Gastrocnemius medialis (tissue), 4 donors: ENCODE results near the gene ORC3.

Experiments
- CTCF ChIP-seq, 5 experiments: fragments of 450-650 bp in 3 of 5; fragments of 200-600 bp in 2 of 5; sonication (generic) in 2 of 5; IDR thresholded peaks in 4 of 5; conservative IDR thresholded peaks in 1 of 5; 1 replicate in 4 of 5; 2 replicates in 1 of 5; pipeline ENCODE4 v1.5.1; 2016 to 2019; ENCODE audit warnings: antibody characterized with exemption in 5 of 5, mild to moderate bottlenecking in 3 of 5, moderate library complexity in 3 of 5
- POLR2A ChIP-seq, 2 donors: fragments of 450-650 bp; IDR thresholded peaks; one replicate each; pipeline ENCODE4 v1.6.1; 2017; ENCODE audit warnings: antibody characterized with exemption in 2 of 2, mild to moderate bottlenecking in 2 of 2, moderate library complexity in 2 of 2

DNA sequence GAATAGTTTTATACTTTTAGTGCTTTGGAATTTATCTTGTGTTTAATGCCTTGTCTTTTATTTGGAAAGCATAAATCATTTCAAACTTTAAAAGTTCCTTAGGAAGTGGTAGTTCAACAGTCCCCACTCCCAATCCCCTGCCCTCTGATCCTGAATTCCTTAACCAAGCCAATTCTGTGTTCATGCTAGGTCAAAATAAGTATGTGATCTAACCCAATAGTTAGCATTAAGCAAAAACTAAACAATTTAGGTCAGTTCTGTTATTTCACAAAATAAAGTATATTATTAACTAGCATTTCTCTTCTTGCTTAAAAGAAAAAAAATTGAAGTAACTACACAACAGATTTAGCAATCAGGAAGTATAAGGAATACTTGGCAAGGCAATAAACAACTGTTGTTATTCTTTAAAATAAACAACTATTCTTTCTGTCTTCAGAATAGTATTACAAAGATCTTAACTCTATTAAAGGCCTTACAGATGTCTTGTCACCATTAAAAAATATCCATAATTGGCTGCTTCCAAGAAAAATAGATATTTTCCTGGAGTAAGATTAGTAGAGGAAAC is 75.1 kb downstream of the ORC3 start:
- TF ChIP-seq CTCF (IDR thresholded peaks at IDR 0.05 in 4 of 5, conservative IDR thresholded peaks at IDR 0.05 in 1 of 5) (no peak), POLR2A (IDR thresholded peaks at IDR 0.05) (no peak)
